T47D (cell line): ENCODE data around the gene DISP1.

ENCODE experiments used
- DNase-seq, 2 experiments: peaks; one replicate each; pipeline versions ENCODE4 v3.0.0 to v3.0.0-alpha.2; 2011 to 2012; ENCODE audit warnings: low read depth in 1 of 2, low spot score in 1 of 2
- JUND ChIP-seq: IDR thresholded peaks from 2 replicates; pipeline ENCODE4 v1.6.1; 2012; ENCODE audit warnings: low read depth
- in situ Hi-C: cut with HindIII; loops from 2 replicates; pipeline ENCODE4 v1.10.0; 2016; ENCODE audit warnings: low sequenced_read_pairs, low pct_unique_long_range_greater_than_20kb

DISP1 gene

GRCh38 chr1:222784916-222785315, 29.9 kb upstream of the DISP1 start:
- peak in 1 of 2 experiments; percentile 54 for DNase-seq
- peak; percentile 61 for TF ChIP-seq JUND
- in situ Hi-C loops, result no loop called here

- no peak for DNase-seq
- no peak for TF ChIP-seq JUND
- in situ Hi-C loops, result no loop called here
Measured at GRCh38 chr1:222785529-222785928, 29.3 kb upstream of the DISP1 start.

- TF ChIP-seq JUND, result no peak
- DNase-seq, result peak in 1 of 2 experiments; percentile 39
- in situ Hi-C loops, result no loop called here
Measured at GRCh38 chr1:222786121-222786520, 28.7 kb upstream of the DISP1 start.

GRCh38 chr1:222787729-222788128, 27.1 kb upstream of the DISP1 start:
- in situ Hi-C loops, result no loop called here
- no peak for DNase-seq
- TF ChIP-seq JUND, result no peak

- DNase-seq, result no peak
- no peak for TF ChIP-seq JUND
- in situ Hi-C loops, result no loop called here
Measured at GRCh38 chr1:222788402-222789156, 26.3 kb upstream of the DISP1 start.

- TF ChIP-seq JUND, result no peak
- in situ Hi-C loops, result no loop called here
- no peak for DNase-seq
Measured at GRCh38 chr1:222790115-222790514, 24.7 kb upstream of the DISP1 start.

GRCh38 chr1:222790520-222790919, 24.3 kb upstream of the DISP1 start:
- no peak for TF ChIP-seq JUND
- in situ Hi-C loops, result no loop called here
- no peak for DNase-seq

- no peak for DNase-seq
- in situ Hi-C loops, result no loop called here
- TF ChIP-seq JUND, result no peak
Measured at GRCh38 chr1:222791006-222791710, 23.7 kb upstream of the DISP1 start.

- no peak for DNase-seq
- no peak for TF ChIP-seq JUND
- in situ Hi-C loops, result no loop called here
Measured at GRCh38 chr1:222792744-222793143, 22.1 kb upstream of the DISP1 start.

GRCh38 chr1:222794656-222795474, 20.0 kb upstream of the DISP1 start:
- DNase-seq, result peak in 1 of 2 experiments; percentile 60
- in situ Hi-C loops, result no loop called here
- no peak for TF ChIP-seq JUND

- in situ Hi-C loops, result no loop called here
- no peak for DNase-seq
- no peak for TF ChIP-seq JUND
Measured at GRCh38 chr1:222798116-222798515, 16.7 kb upstream of the DISP1 start.

GRCh38 chr1:222798975-222799374, 15.9 kb upstream of the DISP1 start:
- DNase-seq, result no peak
- in situ Hi-C loops, result no loop called here
- no peak for TF ChIP-seq JUND

- in situ Hi-C loops, result no loop called here
- no peak for DNase-seq
- TF ChIP-seq JUND, result no peak
Measured at GRCh38 chr1:222801067-222801466, 13.8 kb upstream of the DISP1 start.
